ENCODE data around the gene TANC1. TPM values are rescaled to one million over a fixed set of nuclear protein-coding genes. Genes with fewer than 3 reads are reported as not detected.

TANC1 gene
- total RNA-seq, 2 experiments from 2014 or later, result 0.89 to 1.1 TPM

GRCh38 chr2:159246325-159246988 lies 278.0 kb downstream of the TANC1 start:
- ATAC-seq, result no peak
- ChIA-PET CTCF (interaction anchor here (0.6 to 1.0 kb wide), 3 partner anchors 226 to 575 kb away, joined by 3 to 4 read pairs (median 3); no protein-coding TSS in a partner anchor), POLR2A (no interaction called here)

GRCh38 chr2:159249990-159250715 lies 281.7 kb downstream of the TANC1 start:
- intact Hi-C loops (cut with DNase I, micrococcal nuclease), result no loop called here
- Mint-ChIP-seq H3K27me3 (no peaks in the 10 kb centered on the region), H3K4me3 (no peak overlapping the region), H3K9me3 (ENCODE audit: low read depth) (no peaks in the 10 kb centered on the region), H3K27ac (no peak overlapping the region), H3K4me1 (peaks cover 5% of the 10 kb centered on the region), H3K36me3 (ENCODE audit: low read depth) (peaks cover 33% of the 10 kb centered on the region)
- ATAC-seq, result peak; percentile 33
- CTCF ChIA-PET, result interaction anchor here (0.6 to 0.8 kb wide), 4 partner anchors 15 to 213 kb away, joined by 3 read pairs; no protein-coding TSS in a partner anchor
- POLR2A ChIA-PET, result no interaction called here
- DNase-seq, result no peak

More at GRCh38 chr2:159246325-159246988, 278.0 kb downstream of the TANC1 start:
- peaks cover 40% of the 10 kb centered on the region for H3K36me3 Mint-ChIP-seq (ENCODE audit: low read depth)
- H3K27ac Mint-ChIP-seq, result no peak overlapping the region
- no peaks in the 10 kb centered on the region for H3K27me3 Mint-ChIP-seq
- H3K9me3 Mint-ChIP-seq (ENCODE audit: low read depth), result no peaks in the 10 kb centered on the region
- no peak overlapping the region for H3K4me3 Mint-ChIP-seq
- intact Hi-C loops (cut with DNase I, micrococcal nuclease), result no loop called here
- DNase-seq, result no peak
- peaks cover 5% of the 10 kb centered on the region for H3K4me1 Mint-ChIP-seq

GRCh38 chr2:159251296-159252173 lies 283.1 kb downstream of the TANC1 start:
- no peak for ATAC-seq
- H3K4me3 Mint-ChIP-seq, result no peak overlapping the region
- H3K36me3 Mint-ChIP-seq (ENCODE audit: low read depth), result peaks cover 27% of the 10 kb centered on the region
- CTCF ChIA-PET, result interaction anchor here (0.7 kb wide), 1 partner anchor 36 kb away, joined by 3 read pairs; no protein-coding TSS in a partner anchor
- H3K27ac Mint-ChIP-seq, result no peak overlapping the region
- H3K4me1 Mint-ChIP-seq, result peaks cover 5% of the 10 kb centered on the region
- H3K27me3 Mint-ChIP-seq, result no peaks in the 10 kb centered on the region
- no peak for DNase-seq
- no peaks in the 10 kb centered on the region for H3K9me3 Mint-ChIP-seq (ENCODE audit: low read depth)
- POLR2A ChIA-PET, result no interaction called here
- intact Hi-C loops (cut with DNase I, micrococcal nuclease), result no loop called here

- ATAC-seq (no peak), DNase-seq (no peak)
- peaks cover 5% of the 10 kb centered on the region for H3K4me1 Mint-ChIP-seq
- no peak overlapping the region for H3K4me3 Mint-ChIP-seq
- no peaks in the 10 kb centered on the region for H3K27me3 Mint-ChIP-seq
- ChIA-PET CTCF (no interaction called here), POLR2A (no interaction called here)
- no peak overlapping the region for H3K27ac Mint-ChIP-seq
- H3K9me3 Mint-ChIP-seq (ENCODE audit: low read depth), result no peaks in the 10 kb centered on the region
- peaks cover 15% of the 10 kb centered on the region for H3K36me3 Mint-ChIP-seq (ENCODE audit: low read depth)
- intact Hi-C loops (cut with DNase I, micrococcal nuclease), result no loop called here
These were observed 284.5 kb downstream of the TANC1 start for GRCh38 chr2:159252905-159253304.

GRCh38 chr2:159256159-159256558 lies 287.7 kb downstream of the TANC1 start:
- H3K36me3 Mint-ChIP-seq (ENCODE audit: low read depth), result peaks cover 7% of the 10 kb centered on the region
- H3K27me3 Mint-ChIP-seq, result no peaks in the 10 kb centered on the region
- DNase-seq (no peak), ATAC-seq (no peak)
- intact Hi-C loops (cut with DNase I, micrococcal nuclease), result no loop called here
- CTCF ChIA-PET, result interaction anchor here (0.6 to 0.7 kb wide), 2 partner anchors 15 to 577 kb away, joined by 3 read pairs; no protein-coding TSS in a partner anchor
- H3K9me3 Mint-ChIP-seq (ENCODE audit: low read depth), result no peaks in the 10 kb centered on the region
- POLR2A ChIA-PET, result no interaction called here
- no peak overlapping the region for H3K4me3 Mint-ChIP-seq
- H3K4me1 Mint-ChIP-seq, result no peaks in the 10 kb centered on the region
- no peak overlapping the region for H3K27ac Mint-ChIP-seq

GRCh38 chr2:159262226-159262625 lies 293.8 kb downstream of the TANC1 start:
- Mint-ChIP-seq H3K27me3 (no peaks in the 10 kb centered on the region), H3K4me3 (no peak overlapping the region), H3K9me3 (ENCODE audit: low read depth) (no peaks in the 10 kb centered on the region), H3K4me1 (no peaks in the 10 kb centered on the region), H3K36me3 (ENCODE audit: low read depth) (peaks cover 11% of the 10 kb centered on the region), H3K27ac (no peak overlapping the region)
- intact Hi-C loops (cut with DNase I, micrococcal nuclease), result no loop called here
- ChIA-PET CTCF (interaction anchor here (0.6 kb wide), 1 partner anchor 1188 kb away, joined by 3 read pairs; no protein-coding TSS in a partner anchor), POLR2A (no interaction called here)
- ATAC-seq (no peak), DNase-seq (no peak)

GRCh38 chr2:159262904-159263303 lies 294.5 kb downstream of the TANC1 start:
- Mint-ChIP-seq H3K9me3 (ENCODE audit: low read depth) (no peaks in the 10 kb centered on the region), H3K27me3 (no peaks in the 10 kb centered on the region), H3K27ac (no peak overlapping the region), H3K4me3 (no peak overlapping the region), H3K4me1 (no peaks in the 10 kb centered on the region), H3K36me3 (ENCODE audit: low read depth) (peaks cover 14% of the 10 kb centered on the region)
- ChIA-PET POLR2A (no interaction called here), CTCF (no interaction called here)
- intact Hi-C loops (cut with DNase I, micrococcal nuclease), result no loop called here
- ATAC-seq (no peak), DNase-seq (no peak)

GRCh38 chr2:159265171-159265576 lies 296.7 kb downstream of the TANC1 start:
- no peak overlapping the region for H3K27ac Mint-ChIP-seq
- H3K9me3 Mint-ChIP-seq (ENCODE audit: low read depth), result no peaks in the 10 kb centered on the region
- DNase-seq (no peak), ATAC-seq (no peak)
- intact Hi-C loops (cut with DNase I, micrococcal nuclease), result no loop called here
- H3K4me1 Mint-ChIP-seq, result no peaks in the 10 kb centered on the region
- ChIA-PET CTCF (no interaction called here), POLR2A (no interaction called here)
- H3K27me3 Mint-ChIP-seq, result no peaks in the 10 kb centered on the region
- H3K36me3 Mint-ChIP-seq (ENCODE audit: low read depth), result peaks cover 19% of the 10 kb centered on the region
- no peak overlapping the region for H3K4me3 Mint-ChIP-seq

- ATAC-seq, result no peak
- no peak for DNase-seq
- Mint-ChIP-seq H3K27me3 (no peaks in the 10 kb centered on the region), H3K4me3 (no peak overlapping the region), H3K9me3 (ENCODE audit: low read depth) (no peaks in the 10 kb centered on the region), H3K4me1 (no peaks in the 10 kb centered on the region), H3K36me3 (ENCODE audit: low read depth) (peaks cover 29% of the 10 kb centered on the region), H3K27ac (no peak overlapping the region)
- intact Hi-C loops (cut with DNase I, micrococcal nuclease), result no loop called here
- POLR2A ChIA-PET, result no interaction called here
- CTCF ChIA-PET, result interaction anchor here (1.2 kb wide), 1 partner anchor 11 kb away, joined by 3 read pairs; no protein-coding TSS in a partner anchor
These were observed 298.1 kb downstream of the TANC1 start for GRCh38 chr2:159266554-159266953.

- Mint-ChIP-seq H3K4me1 (no peaks in the 10 kb centered on the region), H3K36me3 (ENCODE audit: low read depth) (peaks cover 26% of the 10 kb centered on the region), H3K27me3 (no peaks in the 10 kb centered on the region), H3K27ac (no peak overlapping the region), H3K9me3 (ENCODE audit: low read depth) (no peaks in the 10 kb centered on the region), H3K4me3 (no peak overlapping the region)
- ATAC-seq (no peak), DNase-seq (no peak)
- intact Hi-C loops (cut with DNase I, micrococcal nuclease), result no loop called here
- ChIA-PET POLR2A (no interaction called here), CTCF (no interaction called here)
These were observed 299.5 kb downstream of the TANC1 start for GRCh38 chr2:159267921-159268320.

- POLR2A ChIA-PET, result no interaction called here
- DNase-seq, result no peak
- no peak for ATAC-seq
- intact Hi-C loops (cut with DNase I, micrococcal nuclease), result no loop called here
- H3K27me3 Mint-ChIP-seq, result no peaks in the 10 kb centered on the region
- H3K4me1 Mint-ChIP-seq, result no peaks in the 10 kb centered on the region
- no peak overlapping the region for H3K4me3 Mint-ChIP-seq
- H3K36me3 Mint-ChIP-seq (ENCODE audit: low read depth), result peaks cover 24% of the 10 kb centered on the region
- no peak overlapping the region for H3K27ac Mint-ChIP-seq
- CTCF ChIA-PET, result interaction anchor here (1.3 kb wide), 1 partner anchor 13 kb away, joined by 5 read pairs; no protein-coding TSS in a partner anchor
- H3K9me3 Mint-ChIP-seq (ENCODE audit: low read depth), result no peaks in the 10 kb centered on the region
These were observed 302.4 kb downstream of the TANC1 start for GRCh38 chr2:159270744-159271379.

Measured in activated CD4-positive, alpha-beta T cell treated with anti-CD3 and anti-CD28 coated beads for 36 hours (primary cell).